Activated CD8-positive, alpha-beta T cell treated with anti-CD3 and anti-CD28 coated beads for 36 hours (primary cell): ENCODE data around the gene CSNK1A1L. TPM values are rescaled to one million over a fixed set of nuclear protein-coding genes. Genes with fewer than 3 reads are reported as not detected.

Source experiments
- ATAC-seq: fragments of 200-7000 bp; cut with Tn5 transposase; one replicate; pipeline ENCODE4 v1.10.0; 2021; ENCODE audit warnings: mild to moderate bottlenecking, moderate library complexity
- CTCF ChIA-PET: fragments of 350-600 bp; sonication (Branson Sonifier 250); formaldehyde crosslinking; loops from one replicate; lab custom pipeline; 2021; ENCODE audit warnings: antibody characterized with exemption; lab: Charles Lee
- POLR2A ChIA-PET: fragments of 350-600 bp; sonication (Branson Sonifier 250); formaldehyde crosslinking; loops from one replicate; lab custom pipeline; 2021; ENCODE audit warnings: antibody characterized with exemption; lab: Charles Lee
- DNase-seq: peaks from one replicate; pipeline ENCODE4 v3.0.0-alpha.2; 2020
- H3K27ac Mint-ChIP-seq: one replicate; pipeline ENCODE4 v1.8.0; 2021; ENCODE audit warnings: mild to moderate bottlenecking, mixed read lengths
- H3K27me3 Mint-ChIP-seq: one replicate; pipeline ENCODE4 v1.8.0; 2021; ENCODE audit warnings: mixed read lengths
- H3K36me3 Mint-ChIP-seq: one replicate; pipeline ENCODE4 v1.8.0; 2021; ENCODE audit warnings: low read depth, mixed read lengths
- H3K4me1 Mint-ChIP-seq: one replicate; pipeline ENCODE4 v1.8.0; 2021; ENCODE audit warnings: low read depth, mixed read lengths
- H3K4me3 Mint-ChIP-seq: one replicate; pipeline ENCODE4 v1.8.0; 2021; ENCODE audit warnings: mild to moderate bottlenecking, moderate library complexity, mixed read lengths
- H3K9me3 Mint-ChIP-seq: one replicate; pipeline ENCODE4 v1.8.0; 2021; ENCODE audit warnings: mixed read lengths
- CTCF ChIP-seq: fragments of 200-600 bp; IDR thresholded peaks from one replicate; pipeline ENCODE4 v1.8.0; 2022; ENCODE audit warnings: antibody characterized with exemption, mild to moderate bottlenecking
- intact Hi-C: fragments of 100-400 bp; cut with micrococcal nuclease; formaldehyde crosslinking; loops from one replicate; pipeline ENCODE4 v1.10.0; 2022
- total RNA-seq, 2 experiments: library from RNA; stranded (reverse); gene quantifications; one replicate each; pipeline ENCODE4 v1.2.3, GENCODE V29; 2021

The CSNK1A1L gene
- not detected for total RNA-seq

DNA sequence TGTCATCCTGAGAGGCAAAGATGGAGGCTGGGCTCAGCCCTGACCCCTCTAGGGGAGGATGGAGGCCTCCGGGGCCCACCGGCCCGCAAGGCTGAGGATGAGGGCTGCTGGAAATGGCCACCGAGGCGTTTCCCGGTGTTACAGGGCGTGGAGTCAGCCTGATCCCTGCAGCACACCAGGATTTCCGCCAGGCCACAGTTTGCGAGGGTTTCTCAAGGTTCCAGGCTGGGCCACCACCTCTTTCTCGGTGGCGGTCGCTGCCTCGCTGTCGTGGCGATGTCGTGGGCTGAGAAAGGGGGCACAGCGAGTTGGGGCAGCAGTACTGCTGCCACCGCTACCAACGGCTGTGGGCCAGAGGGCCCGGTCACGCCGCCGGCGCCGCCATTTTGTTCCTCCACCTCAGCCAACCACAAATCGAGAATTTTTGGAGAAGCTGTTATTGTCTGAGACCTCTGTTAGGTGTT lies at the start of gene CSNK1A1L:
TSS of gene CSNK1A1L (minus strand) at position 414 of the 464 bp plus-strand sequence. CDS start at position 6, 408 bp downstream.
- intact Hi-C loops: no loop called here

GRCh38 chr13:37149380-37149779 lies 43.9 kb upstream of the CSNK1A1L start:
- no peak for DNase-seq
- CTCF ChIA-PET: no interaction called here
- Mint-ChIP-seq H3K27me3 (no peaks in the 10 kb centered on the region), H3K9me3 (no peaks in the 10 kb centered on the region), H3K27ac (no peak overlapping the region), H3K4me1 (no peaks in the 10 kb centered on the region), H3K4me3 (no peak overlapping the region), H3K36me3 (no peaks in the 10 kb centered on the region)
- POLR2A ChIA-PET: no interaction called here
- no peak for TF ChIP-seq CTCF
- ATAC-seq: no peak
- intact Hi-C loops: no loop called here

More for the DNA sequence above, at the start of gene CSNK1A1L:
- DNase-seq (no peak), ATAC-seq (no peak)
- ChIA-PET POLR2A (no interaction called here), CTCF (no interaction called here)
- no peaks in the 10 kb centered on the region for H3K36me3 Mint-ChIP-seq
- no peak within 1 kb of the TSS for H3K4me3 Mint-ChIP-seq
- TF ChIP-seq CTCF: no peak
- H3K4me1 Mint-ChIP-seq: no peaks in the 10 kb centered on the region
- H3K9me3 Mint-ChIP-seq: no peaks in the 10 kb centered on the region
- peaks cover 19% of the 10 kb centered on the region for H3K27me3 Mint-ChIP-seq
- H3K27ac Mint-ChIP-seq: no peak within 1 kb of the TSS

- no peak for TF ChIP-seq CTCF
- Mint-ChIP-seq H3K4me1 (no peaks in the 10 kb centered on the region), H3K36me3 (no peaks in the 10 kb centered on the region), H3K9me3 (no peaks in the 10 kb centered on the region), H3K27me3 (no peaks in the 10 kb centered on the region), H3K4me3 (no peak overlapping the region), H3K27ac (no peak overlapping the region)
- ATAC-seq (no peak), DNase-seq (no peak)
- CTCF ChIA-PET: no interaction called here
- POLR2A ChIA-PET: no interaction called here
- intact Hi-C loops: no loop called here
Measured at GRCh38 chr13:37148501-37148900, 43.0 kb upstream of the CSNK1A1L start.

DNA sequence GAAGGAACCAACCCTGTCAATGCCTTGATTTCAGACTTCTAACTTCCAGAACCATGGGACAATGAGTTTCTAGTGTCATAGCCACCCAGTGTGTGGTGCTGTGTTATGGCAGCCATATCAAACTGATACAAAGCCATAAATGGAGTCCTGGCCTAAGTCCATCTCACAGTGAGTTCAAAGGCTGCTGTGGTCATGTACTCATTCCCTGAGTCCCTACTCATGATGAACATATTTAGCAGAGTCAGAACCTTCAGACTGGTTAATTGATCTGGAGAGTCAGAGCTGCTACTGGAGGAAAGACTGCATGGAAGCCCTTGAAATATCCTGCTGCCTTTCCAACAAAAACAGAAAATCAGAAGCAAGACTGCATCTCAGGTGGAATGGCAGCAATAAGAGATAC lies 39.2 kb upstream of the CSNK1A1L start:
- ATAC-seq (no peak), DNase-seq (no peak)
- no peak overlapping the region for H3K4me3 Mint-ChIP-seq
- H3K4me1 Mint-ChIP-seq: no peaks in the 10 kb centered on the region
- H3K27me3 Mint-ChIP-seq: no peaks in the 10 kb centered on the region
- no peak for TF ChIP-seq CTCF
- no peak overlapping the region for H3K27ac Mint-ChIP-seq
- intact Hi-C loops: no loop called here
- no peaks in the 10 kb centered on the region for H3K9me3 Mint-ChIP-seq
- ChIA-PET POLR2A (no interaction called here), CTCF (no interaction called here)
- H3K36me3 Mint-ChIP-seq: no peaks in the 10 kb centered on the region

DNA sequence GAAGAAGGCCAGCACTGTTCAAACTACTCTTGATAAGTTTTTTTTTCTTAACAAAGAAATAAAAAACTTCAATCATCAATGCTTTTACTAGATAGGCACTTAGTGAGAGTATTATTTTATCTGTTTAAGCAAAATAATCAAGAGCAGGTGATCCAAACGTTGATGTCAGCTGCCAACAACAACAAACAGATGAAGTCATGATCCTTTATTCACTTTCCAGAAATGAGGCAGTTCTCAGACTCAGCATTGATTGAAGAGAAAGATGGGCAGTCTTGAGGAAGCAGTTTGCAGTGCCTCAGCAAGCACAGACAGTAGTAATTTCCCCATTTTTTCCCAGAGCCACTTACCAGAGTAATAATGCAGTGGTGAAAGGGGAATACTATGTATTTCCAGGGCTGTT lies 38.4 kb upstream of the CSNK1A1L start:
- intact Hi-C loops: no loop called here
- no peaks in the 10 kb centered on the region for H3K9me3 Mint-ChIP-seq
- ChIA-PET CTCF (no interaction called here), POLR2A (no interaction called here)
- no peaks in the 10 kb centered on the region for H3K4me1 Mint-ChIP-seq
- no peak overlapping the region for H3K27ac Mint-ChIP-seq
- no peaks in the 10 kb centered on the region for H3K36me3 Mint-ChIP-seq
- H3K27me3 Mint-ChIP-seq: no peaks in the 10 kb centered on the region
- DNase-seq: no peak
- no peak for TF ChIP-seq CTCF
- no peak for ATAC-seq
- H3K4me3 Mint-ChIP-seq: no peak overlapping the region
